Heart left ventricle (tissue), 16 donors: ENCODE measurements around the gene TDRD9. TPM values are rescaled to one million over a fixed set of nuclear protein-coding genes. Genes with fewer than 3 reads are reported as not detected.

ENCODE experiments used
- ATAC-seq, 4 donors: fragments of 200-7000 bp; cut with Tn5 transposase; one replicate each; pipeline ENCODE4 v1.9.1; 2020 to 2022; ENCODE audit warnings: moderate library complexity in 4 of 4, mild to moderate bottlenecking in 3 of 4, moderate number of reproducible peaks in 1 of 4
- DNase-seq, 5 donors: peaks; one replicate each; pipeline ENCODE4 v3.0.0-alpha.2; 2020
- H3K27ac ChIP-seq, 12 donors: fragments of 200-600 bp; sonication (generic) in 4 of 12; one replicate each; pipeline versions ENCODE4 v1.5.0 to v1.8.0; 2016 to 2022; ENCODE audit warnings: mild to moderate bottlenecking in 2 of 12
- H3K27me3 ChIP-seq, 9 donors: fragments of 200-600 bp; sonication (generic) in 2 of 9; one replicate each; pipeline versions ENCODE4 v1.5.1 to v1.8.0; 2016 to 2022; ENCODE audit warnings: mild to moderate bottlenecking in 3 of 9
- H3K36me3 ChIP-seq, 9 donors: fragments of 200-600 bp; sonication (generic) in 2 of 9; one replicate each; pipeline versions ENCODE4 v1.5.0 to v1.8.0; 2018 to 2022; ENCODE audit warnings: mild to moderate bottlenecking in 2 of 9
- H3K4me1 ChIP-seq, 12 donors: fragments of 200-600 bp; sonication (generic) in 4 of 12; one replicate each; pipeline versions ENCODE4 v1.5.0 to v1.8.0; 2016 to 2022; ENCODE audit warnings: mild to moderate bottlenecking in 3 of 12
- H3K4me3 ChIP-seq, 12 donors: fragments of 200-600 bp; sonication (generic) in 4 of 12; one replicate each; pipeline versions ENCODE4 v1.5.0 to v1.8.0; 2017 to 2022; ENCODE audit warnings: mild to moderate bottlenecking in 9 of 12, moderate library complexity in 4 of 12
- H3K9me3 ChIP-seq, 12 donors: fragments of 200-600 bp; sonication (generic) in 4 of 12; one replicate each; pipeline versions ENCODE4 v1.5.0 to v1.8.0; 2016 to 2022; ENCODE audit warnings: mild to moderate bottlenecking in 1 of 12
- POLR2A ChIP-seq, 2 donors: fragments of 450-650 bp; IDR thresholded peaks; one replicate each; pipeline ENCODE4 v1.6.1; 2017; ENCODE audit warnings: antibody characterized with exemption in 2 of 2, mild to moderate bottlenecking in 2 of 2, moderate library complexity in 2 of 2
- WGBS, 4 donors: extraction: QIAGEN DNeasy Blood & Tissue Kit in 2 of 4; methylation state at CpG; one replicate each; pipeline versions ENCODE4 v1.1.5 to v1.1.7; 2013 to 2018; 5-methylcytosine and 5-hydroxymethylcytosine counted together
- intact Hi-C, 10 donors: fragments of 100-400 bp; cut with DNase I; formaldehyde crosslinking; loops; one replicate each; pipeline versions ENCODE4 v1.11.1 to v1.14.2; 2022
- polyA plus RNA-seq, 2 donors: library from polyadenylated mRNA; stranded (reverse); fragments of 200-250 nt; gene quantifications; one replicate each; pipeline ENCODE4 v1.2.3, GENCODE V29; 2013
- total RNA-seq, 9 donors: library from RNA; depleted of rRNA in 2 of 9; stranded (reverse); fragments of >200 nt in 2 of 9; fragmentation: NEBNext Ultra II Directional in 3 of 9; extraction: Animal tissue kit (Norgen Biotek cat#: 25700) in 3 of 9; gene quantifications; one replicate each; pipeline versions ENCODE4 v1.1.0 to v1.2.4, GENCODE V29; 2016 to 2023
- TF ChIP-seq, protein P1 (sequence below), 12 donors: fragments of 200-600 bp; sonication (generic) in 4 of 12; IDR thresholded peaks; one replicate each; pipeline versions ENCODE4 v1.5.0 to v1.8.0; 2018 to 2022; ENCODE audit warnings: antibody characterized with exemption in 12 of 12, mild to moderate bottlenecking in 5 of 12
- donor health status: ischemic (EF 13 %, LVEDD 7.1; RV severe dilation, severe dysfunction).
- donor health status: healthy with polysubstance abuse.
- donor health status: DM: no; HTN: yes; CAD: no.
- donor health status: DM: no; HTN: no; CAD: no.
- donor health status: ischemic (EF 25% LVEDD 6.9; RV normal size, moderate dysfunction).
- donor health status: ischemic (EF 25% LVEDD 5.7; RV mildly dilated, moderate dysfunction).
- donor health status: healthy.
- donor health status: DM: yes; HTN: yes; CAD: no.
- donor health status: ischemic (EF 35%, LVEDD 5.7; RV mildly dilated, moderate dysfunction).
- donor health status: nonischemic (EF 11% LVEDD 7.7; RV severe dilation, severe dysfunction).
- donor health status: DM: yes; HTN: yes; CAD: no.
- donor health status: PGD.
- donor health status: ischemic (EF 29% LVEDD 5.4; RV normal size, mild dysfunction).
- donor health status: nonischemic (EF 23%, LVEDD 6.1; RV moderate dilation, normal function).

The TDRD9 gene
- total and polyA plus RNA-seq, 11 donors = 1.1 to 9.6 (median 2.1) TPM

DNA sequence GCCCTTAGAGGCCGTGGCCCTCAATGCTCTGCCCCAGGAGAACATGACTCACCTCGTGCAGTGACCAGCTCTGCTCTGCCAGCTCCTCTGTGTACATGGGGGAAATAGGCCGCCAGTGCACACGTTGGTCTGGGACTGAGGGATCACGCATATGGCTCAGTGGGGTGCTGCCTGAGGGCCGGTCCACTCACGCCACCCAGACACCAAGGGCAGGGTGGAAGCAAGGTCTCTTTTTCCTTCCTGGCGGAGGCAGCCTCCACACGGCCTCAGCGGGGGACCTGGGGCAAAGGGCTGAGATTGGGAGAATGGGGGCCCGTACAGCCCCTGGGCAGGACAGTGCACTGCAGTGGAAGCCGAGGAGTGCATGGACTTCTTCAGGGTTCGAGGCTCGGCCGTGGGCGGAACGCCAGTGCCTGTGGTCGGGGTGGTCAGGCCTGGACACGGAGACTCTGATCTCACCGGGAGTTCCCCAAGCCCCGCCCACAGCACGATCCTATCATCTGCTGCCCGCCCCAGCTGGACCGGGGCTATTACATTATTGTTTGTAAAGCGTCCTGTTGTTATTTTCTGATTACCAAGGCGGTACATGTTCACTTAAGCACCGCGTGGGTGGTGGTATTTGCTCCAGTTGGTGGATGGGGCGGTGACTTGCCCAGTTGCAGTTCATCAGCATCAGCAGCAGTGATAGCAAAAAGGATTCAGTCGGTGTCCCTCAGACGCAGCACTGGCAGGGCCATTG is 38.8 kb upstream of the TDRD9 start:
- H3K36me3 ChIP-seq = no peaks in the 10 kb centered on the region
- H3K9me3 ChIP-seq = no peaks in the 10 kb centered on the region
- no peaks in the 10 kb centered on the region for H3K27me3 ChIP-seq
- peak overlapping the region in 1 of 12 donors; percentile 12 for H3K4me3 ChIP-seq
- H3K4me1 ChIP-seq = peaks cover 6 to 28% (median 14%) of the 10 kb centered on the region in 12 donors
- ATAC-seq (peak; percentile 11 to 60 (median 20)), DNase-seq (peak in 1 of 5 donors; percentile 54)
- H3K27ac ChIP-seq = peak overlapping the region in 1 of 12 donors; percentile 15
- intact Hi-C loops = no loop called here
- WGBS, 4 donors = 58 to 64% (median 60%) methylated on average over 24 to 31 of the region's 31 CpGs
- TF ChIP-seq, protein P1, sequence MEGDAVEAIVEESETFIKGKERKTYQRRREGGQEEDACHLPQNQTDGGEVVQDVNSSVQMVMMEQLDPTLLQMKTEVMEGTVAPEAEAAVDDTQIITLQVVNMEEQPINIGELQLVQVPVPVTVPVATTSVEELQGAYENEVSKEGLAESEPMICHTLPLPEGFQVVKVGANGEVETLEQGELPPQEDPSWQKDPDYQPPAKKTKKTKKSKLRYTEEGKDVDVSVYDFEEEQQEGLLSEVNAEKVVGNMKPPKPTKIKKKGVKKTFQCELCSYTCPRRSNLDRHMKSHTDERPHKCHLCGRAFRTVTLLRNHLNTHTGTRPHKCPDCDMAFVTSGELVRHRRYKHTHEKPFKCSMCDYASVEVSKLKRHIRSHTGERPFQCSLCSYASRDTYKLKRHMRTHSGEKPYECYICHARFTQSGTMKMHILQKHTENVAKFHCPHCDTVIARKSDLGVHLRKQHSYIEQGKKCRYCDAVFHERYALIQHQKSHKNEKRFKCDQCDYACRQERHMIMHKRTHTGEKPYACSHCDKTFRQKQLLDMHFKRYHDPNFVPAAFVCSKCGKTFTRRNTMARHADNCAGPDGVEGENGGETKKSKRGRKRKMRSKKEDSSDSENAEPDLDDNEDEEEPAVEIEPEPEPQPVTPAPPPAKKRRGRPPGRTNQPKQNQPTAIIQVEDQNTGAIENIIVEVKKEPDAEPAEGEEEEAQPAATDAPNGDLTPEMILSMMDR (IDR thresholded peaks at IDR 0.05) = no peak
- no peak for TF ChIP-seq POLR2A (IDR thresholded peaks at IDR 0.05)

- DNase-seq = peak in 1 of 5 donors; percentile 16
- H3K9me3 ChIP-seq = no peaks in the 10 kb centered on the region
- no peak for TF ChIP-seq POLR2A (IDR thresholded peaks at IDR 0.05)
- TF ChIP-seq, protein P1 (IDR thresholded peaks at IDR 0.05) = no peak
- H3K4me1 ChIP-seq = peaks cover 6 to 28% (median 14%) of the 10 kb centered on the region in 12 donors
- intact Hi-C loops = no loop called here
- H3K36me3 ChIP-seq = no peaks in the 10 kb centered on the region
- peak overlapping the region in 1 of 12 donors; percentile 12 for H3K4me3 ChIP-seq
- H3K27ac ChIP-seq = peak overlapping the region in 1 of 12 donors; percentile 15
- no peak for ATAC-seq
- H3K27me3 ChIP-seq = no peaks in the 10 kb centered on the region
- 72 to 81% (median 76%) methylated on average over 7 to 10 of the region's 10 CpGs for WGBS, 4 donors
Observed at GRCh38 chr14:103890052-103890371, 38.2 kb upstream of the TDRD9 start.

- intact Hi-C loops = no loop called here
- 52 to 72% (median 54%) methylated on average over 13 to 18 of the region's 18 CpGs for WGBS, 4 donors
- H3K36me3 ChIP-seq = no peaks in the 10 kb centered on the region
- H3K9me3 ChIP-seq = no peaks in the 10 kb centered on the region
- no peak overlapping the region for H3K4me3 ChIP-seq
- TF ChIP-seq, protein P1 (IDR thresholded peaks at IDR 0.05) = no peak
- TF ChIP-seq POLR2A (IDR thresholded peaks at IDR 0.05) = no peak
- peaks cover 6 to 28% (median 14%) of the 10 kb centered on the region in 12 donors for H3K4me1 ChIP-seq
- no peaks in the 10 kb centered on the region for H3K27me3 ChIP-seq
- DNase-seq (peak in 1 of 5 donors; percentile 29), ATAC-seq (peak in 3 of 4 donors; percentile 11 to 58 (median 13))
- peak overlapping the region in 1 of 12 donors; percentile 39 for H3K27ac ChIP-seq
Observed at GRCh38 chr14:103890821-103891666, 37.2 kb upstream of the TDRD9 start.

DNA sequence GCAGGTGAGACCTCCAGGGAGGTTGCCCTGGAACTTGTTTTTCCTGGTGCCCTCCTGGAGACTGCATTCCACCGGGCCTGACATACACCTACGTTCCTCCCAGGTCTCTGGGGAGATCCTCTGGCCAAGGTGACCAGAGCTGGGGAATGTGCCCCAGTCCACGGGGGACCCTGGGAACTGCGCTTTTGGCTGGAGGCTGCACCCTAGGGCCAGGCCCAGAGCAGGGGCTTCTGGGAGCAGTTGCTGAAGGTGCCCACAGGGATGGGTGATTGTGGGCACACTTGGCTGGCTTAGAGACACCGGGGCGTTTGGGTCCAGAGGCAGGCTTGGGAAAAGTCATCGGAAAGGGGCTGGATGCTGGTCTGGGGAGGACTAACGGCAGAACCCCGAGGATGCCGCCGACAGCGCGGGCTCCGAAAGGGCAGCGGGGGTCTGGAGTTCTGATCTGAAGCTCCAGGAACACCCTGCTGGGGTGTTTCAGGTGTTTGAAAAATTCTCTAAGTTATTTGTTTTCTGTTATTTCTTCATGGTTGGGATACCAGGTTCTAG is 36.5 kb upstream of the TDRD9 start:
- Histone ChIP-seq H3K27me3 (no peaks in the 10 kb centered on the region), H3K4me3 (no peak overlapping the region), H3K36me3 (no peaks in the 10 kb centered on the region), H3K4me1 (peaks cover 6 to 26% (median 14%) of the 10 kb centered on the region in 12 donors), H3K27ac (peak overlapping the region in 1 of 12 donors; percentile 39), H3K9me3 (no peaks in the 10 kb centered on the region)
- intact Hi-C loops = no loop called here
- no peak for TF ChIP-seq POLR2A (IDR thresholded peaks at IDR 0.05)
- TF ChIP-seq, protein P1 (IDR thresholded peaks at IDR 0.05) = no peak
- 88 to 92% (median 90%) methylated on average over 13 to 15 of the region's 15 CpGs for WGBS, 4 donors
- peak in 1 of 5 donors; percentile 13 for DNase-seq
- ATAC-seq = no peak
